ENCODE data around the gene SORCS1.

GRCh38 chr10:106563384-106563783, 601.1 kb downstream of the SORCS1 start:
- TF ChIP-seq CTCF (IDR thresholded peaks at IDR 0.05; ENCODE audit: low read length) (no peak), EZH2 (IDR thresholded peaks at IDR 0.05; ENCODE audit: borderline replicate concordance, low read length) (no peak)
